Hepatocyte (in vitro differentiated cells): ENCODE data around the gene ZYG11A. TPM values are rescaled to one million over a fixed set of nuclear protein-coding genes. Genes with fewer than 3 reads are reported as not detected.

Source experiments
- DNase-seq: peaks from one replicate; pipeline ENCODE4 v3.0.0-alpha.2; 2016; ENCODE audit warnings: low spot score
- H2AFZ ChIP-seq: fragments of 200-600 bp; sonication (generic); 2 replicates; pipeline ENCODE4 v1.6.0; 2016; ENCODE audit warnings: antibody characterized with exemption, mild to moderate bottlenecking
- H3K27ac ChIP-seq: fragments of 200-600 bp; sonication (generic); 2 replicates; pipeline ENCODE4 v1.5.1; 2016; ENCODE audit warnings: mild to moderate bottlenecking
- H3K27me3 ChIP-seq: fragments of 200-600 bp; sonication (generic); 2 replicates; pipeline ENCODE4 v1.6.1; 2016
- H3K36me3 ChIP-seq: fragments of 200-600 bp; sonication (generic); replicated peaks from 2 replicates; pipeline ENCODE4 v1.5.1; 2016; ENCODE audit warnings: low read depth; ENCODE audit not compliant: insufficient read depth
- H3K4me1 ChIP-seq: fragments of 200-600 bp; sonication (generic); 2 replicates; pipeline ENCODE4 v1.5.1; 2016; ENCODE audit warnings: mild to moderate bottlenecking, moderate library complexity; ENCODE audit not compliant: insufficient read depth
- H3K4me2 ChIP-seq: fragments of 200-600 bp; sonication (generic); 2 replicates; pipeline ENCODE4 v1.6.0; 2016
- H3K4me3 ChIP-seq: fragments of 200-600 bp; sonication (generic); 2 replicates; pipeline ENCODE4 v1.5.1; 2016; ENCODE audit warnings: mild to moderate bottlenecking
- H3K79me2 ChIP-seq: fragments of 200-600 bp; sonication (generic); 2 replicates; pipeline ENCODE4 v1.6.0; 2017; ENCODE audit warnings: mild to moderate bottlenecking
- H3K9me2 ChIP-seq: fragments of 200-600 bp; sonication (generic); replicated peaks from 2 replicates; pipeline ENCODE4 v1.6.0; 2017; ENCODE audit warnings: mild to moderate bottlenecking; ENCODE audit not compliant: insufficient read depth
- H3K9me3 ChIP-seq: fragments of 200-600 bp; sonication (generic); 2 replicates; pipeline ENCODE4 v1.5.1; 2016; ENCODE audit warnings: low read depth, mild to moderate bottlenecking
- H4K20me1 ChIP-seq: fragments of 200-600 bp; sonication (generic); 2 replicates; pipeline ENCODE4 v1.6.0; 2016; ENCODE audit warnings: mild to moderate bottlenecking; ENCODE audit not compliant: insufficient read depth, poor library complexity, severe bottlenecking
- CTCF ChIP-seq: fragments of 200-600 bp; sonication (generic); IDR thresholded peaks from 2 replicates; pipeline ENCODE4 v1.5.1; 2016; ENCODE audit warnings: antibody characterized with exemption, mild to moderate bottlenecking; ENCODE audit not compliant: poor library complexity
- EZH2 ChIP-seq: fragments of 200-600 bp; sonication (generic); IDR thresholded peaks from 2 replicates; pipeline ENCODE4 v1.6.1; 2016; ENCODE audit warnings: antibody characterized with exemption, mild to moderate bottlenecking, borderline replicate concordance
- EZH2phosphoT487 ChIP-seq: fragments of 200-600 bp; sonication (generic); IDR thresholded peaks from one replicate; pipeline ENCODE4 v1.6.1; 2018; ENCODE audit warnings: antibody characterized with exemption, mild to moderate bottlenecking, low read depth, moderate library complexity; ENCODE audit not compliant: unreplicated experiment, severe bottlenecking
- WGBS: methylation state at CpG from one replicate; pipeline ENCODE4 v1.1.6; 2016; ENCODE audit warnings: low lambda C conversion rate; ENCODE audit errors: missing lambda C conversion rate; 5-methylcytosine and 5-hydroxymethylcytosine counted together
- polyA plus RNA-seq: library from polyadenylated mRNA; unstranded; fragments of >200 nt; fragmentation: Nextera tagmentation; extraction: Ambion mirVana; gene quantifications from 2 replicates; pipeline ENCODE4 v1.2.1, GENCODE V29; 2016
- total RNA-seq: library from RNA; depleted of rRNA; stranded (reverse); fragments of >200 nt; gene quantifications from 2 replicates; pipeline ENCODE4 v1.2.3, GENCODE V29; 2014

Gene ZYG11A
- total and polyA plus RNA-seq, 2 experiments from 2014 or later, result 0.40 to 1.8 TPM

DNA sequence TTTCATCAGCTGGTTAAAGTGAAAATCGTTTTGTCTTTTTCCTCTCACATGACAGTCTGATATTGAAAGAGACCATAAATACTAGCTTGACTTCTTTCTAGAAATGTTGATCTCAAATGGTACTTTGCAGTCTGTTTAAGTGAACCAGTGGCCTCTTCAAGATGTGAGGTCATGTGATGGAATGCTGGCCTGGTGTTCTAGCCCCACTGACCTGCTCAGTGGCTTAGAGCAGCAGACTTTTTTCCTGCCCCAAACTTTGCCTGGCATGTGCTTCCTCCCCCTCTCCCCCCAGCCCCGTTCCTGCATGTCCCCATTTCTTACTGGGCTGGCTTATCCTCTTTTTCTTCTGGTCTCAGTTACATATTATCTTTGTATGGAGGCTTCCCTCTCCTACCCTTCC, 34.3 kb downstream of the ZYG11A start:
- WGBS, result 91% methylated on average over 2 of the region's 2 CpGs
- H3K27me3 ChIP-seq, result no peaks in the 10 kb centered on the region
- H3K79me2 ChIP-seq, result no peaks in the 10 kb centered on the region
- H3K4me3 ChIP-seq, result no peak overlapping the region
- no peak overlapping the region for H3K27ac ChIP-seq
- no peaks in the 10 kb centered on the region for H3K4me1 ChIP-seq
- no peak overlapping the region for H3K4me2 ChIP-seq
- H3K9me2 ChIP-seq, result no peaks in the 10 kb centered on the region
- no peaks in the 10 kb centered on the region for H3K9me3 ChIP-seq
- no peaks in the 10 kb centered on the region for H4K20me1 ChIP-seq
- no peak for TF ChIP-seq CTCF
- TF ChIP-seq EZH2phosphoT487, result no peak
- TF ChIP-seq EZH2, result no peak
- no peak overlapping the region for H2AFZ ChIP-seq
- H3K36me3 ChIP-seq, result no peaks in the 10 kb centered on the region
- no peak for DNase-seq

GRCh38 chr1:52877554-52877953, 35.0 kb downstream of the ZYG11A start:
- Histone ChIP-seq H3K4me2 (no peak overlapping the region), H3K27me3 (no peaks in the 10 kb centered on the region), H3K79me2 (no peaks in the 10 kb centered on the region), H3K36me3 (no peaks in the 10 kb centered on the region), H3K9me2 (no peaks in the 10 kb centered on the region), H4K20me1 (no peaks in the 10 kb centered on the region), H3K9me3 (no peaks in the 10 kb centered on the region), H3K4me3 (no peak overlapping the region), H3K4me1 (no peaks in the 10 kb centered on the region), H2AFZ (no peak overlapping the region), H3K27ac (no peak overlapping the region)
- no peak for DNase-seq
- 93% methylated on average over 3 of the region's 3 CpGs for WGBS
- TF ChIP-seq CTCF, result no peak
- TF ChIP-seq EZH2phosphoT487, result no peak
- no peak for TF ChIP-seq EZH2

- DNase-seq, result no peak
- TF ChIP-seq EZH2, result no peak
- no peak for TF ChIP-seq CTCF
- Histone ChIP-seq H3K9me2 (no peaks in the 10 kb centered on the region), H3K4me3 (no peak overlapping the region), H3K27me3 (no peaks in the 10 kb centered on the region), H3K4me1 (no peaks in the 10 kb centered on the region), H3K36me3 (no peaks in the 10 kb centered on the region), H3K79me2 (no peaks in the 10 kb centered on the region), H3K27ac (no peak overlapping the region), H4K20me1 (no peaks in the 10 kb centered on the region), H2AFZ (no peak overlapping the region), H3K9me3 (no peaks in the 10 kb centered on the region), H3K4me2 (no peak overlapping the region)
- WGBS, result 84% methylated on average over 2 of the region's 2 CpGs
Measured at GRCh38 chr1:52880206-52880605, 37.6 kb downstream of the ZYG11A start.

GRCh38 chr1:52887483-52887882, 44.9 kb downstream of the ZYG11A start:
- no peak for TF ChIP-seq EZH2
- TF ChIP-seq CTCF, result no peak
- TF ChIP-seq EZH2phosphoT487, result no peak
- WGBS, result 95% methylated on average over 4 of the region's 4 CpGs
- DNase-seq, result no peak
- H3K27ac ChIP-seq, result no peak overlapping the region
- no peaks in the 10 kb centered on the region for H3K27me3 ChIP-seq
- no peak overlapping the region for H2AFZ ChIP-seq
- no peak overlapping the region for H3K4me2 ChIP-seq
- no peaks in the 10 kb centered on the region for H3K9me2 ChIP-seq
- no peak overlapping the region for H3K4me3 ChIP-seq
- no peaks in the 10 kb centered on the region for H3K9me3 ChIP-seq
- H3K36me3 ChIP-seq, result no peaks in the 10 kb centered on the region
- H3K79me2 ChIP-seq, result no peaks in the 10 kb centered on the region
- no peaks in the 10 kb centered on the region for H3K4me1 ChIP-seq
- H4K20me1 ChIP-seq, result no peaks in the 10 kb centered on the region
